Glutamatergic neuron (in vitro differentiated cells): ENCODE results near the gene CES1. TPM values are rescaled to one million over a fixed set of nuclear protein-coding genes. Genes with fewer than 3 reads are reported as not detected.
"Not testable (repeated sequence)": the region's sequence is repeated elsewhere in the genome, so short reads cannot be mapped to it uniquely, and the experiment has no call there.

Source experiments
- DNase-seq: peaks from one replicate; pipeline ENCODE4 v3.0.0; 2022
- H3K27ac Mint-ChIP-seq: one replicate; pipeline ENCODE4 v1.8.0; 2020; ENCODE audit warnings: mild to moderate bottlenecking, mixed read lengths, inconsistent platforms; ENCODE audit not compliant: unreplicated experiment
- H3K27me3 Mint-ChIP-seq: one replicate; pipeline ENCODE4 v1.8.0; 2020; ENCODE audit warnings: mild to moderate bottlenecking, moderate library complexity, mixed read lengths, inconsistent platforms; ENCODE audit not compliant: unreplicated experiment
- H3K36me3 Mint-ChIP-seq: one replicate; pipeline ENCODE4 v1.8.0; 2020; ENCODE audit warnings: mild to moderate bottlenecking, mixed read lengths, inconsistent platforms; ENCODE audit not compliant: unreplicated experiment
- H3K4me1 Mint-ChIP-seq: one replicate; pipeline ENCODE4 v1.8.0; 2020; ENCODE audit warnings: mild to moderate bottlenecking, low read depth, mixed read lengths, inconsistent platforms; ENCODE audit not compliant: unreplicated experiment
- H3K4me3 Mint-ChIP-seq: one replicate; pipeline ENCODE4 v1.8.0; 2020; ENCODE audit warnings: mild to moderate bottlenecking, mixed read lengths, inconsistent platforms; ENCODE audit not compliant: unreplicated experiment
- H3K9me3 Mint-ChIP-seq: one replicate; pipeline ENCODE4 v1.8.0; 2020; ENCODE audit warnings: mild to moderate bottlenecking, moderate library complexity, mixed read lengths, inconsistent platforms; ENCODE audit not compliant: unreplicated experiment
- CTCF ChIP-seq: fragments of 200-600 bp; sonication (generic); IDR thresholded peaks from one replicate; pipeline ENCODE4 v1.5.0; 2021; ENCODE audit not compliant: partially characterized antibody, unreplicated experiment
- total RNA-seq: library from RNA; stranded (reverse); fragmentation: NEBNext Ultra II Directional; extraction: Animal tissue kit (Norgen Biotek cat#: 25700); gene quantifications from one replicate; pipeline ENCODE4 v1.2.1, GENCODE V29; 2021; ENCODE audit not compliant: unreplicated experiment

The CES1 gene
- total RNA-seq, 1 donor from 2014 or later: not detected

GRCh38 chr16:55834049-55834448 is 1.2 kb upstream of the CES1 start:
- Mint-ChIP-seq H3K27me3 (no peaks in the 10 kb centered on the region), H3K4me1 (no peaks in the 10 kb centered on the region), H3K9me3 (no peaks in the 10 kb centered on the region), H3K27ac (no peak overlapping the region), H3K4me3 (no peak overlapping the region), H3K36me3 (peaks cover 5% of the 10 kb centered on the region)
- no peak for DNase-seq
- no peak for TF ChIP-seq CTCF

- Mint-ChIP-seq H3K4me1 (no peaks in the 10 kb centered on the region), H3K9me3 (no peaks in the 10 kb centered on the region), H3K27ac (no peak overlapping the region), H3K27me3 (no peaks in the 10 kb centered on the region), H3K4me3 (no peak overlapping the region), H3K36me3 (peaks cover 5% of the 10 kb centered on the region)
- DNase-seq: no peak
- TF ChIP-seq CTCF: no peak
Measured at GRCh38 chr16:55832425-55832772, 497 bp downstream of the CES1 start.

GRCh38 chr16:55830658-55831294 is 2.1 kb downstream of the CES1 start:
- no peak for TF ChIP-seq CTCF
- DNase-seq: no peak
- Mint-ChIP-seq H3K27ac (no peak overlapping the region), H3K27me3 (peaks cover 2% of the 10 kb centered on the region), H3K36me3 (peaks cover 5% of the 10 kb centered on the region), H3K9me3 (no peaks in the 10 kb centered on the region), H3K4me3 (no peak overlapping the region), H3K4me1 (no peaks in the 10 kb centered on the region)

GRCh38 chr16:55829232-55829631 is 3.7 kb downstream of the CES1 start:
- not testable (repeated sequence) for H3K4me3 Mint-ChIP-seq, DNase-seq, H3K27ac Mint-ChIP-seq, H3K27me3 Mint-ChIP-seq, H3K9me3 Mint-ChIP-seq, H3K4me1 Mint-ChIP-seq, H3K36me3 Mint-ChIP-seq

GRCh38 chr16:55828680-55829079 is 4.2 kb downstream of the CES1 start:
- no peaks in the 10 kb centered on the region for H3K4me1 Mint-ChIP-seq
- no peak for TF ChIP-seq CTCF
- H3K4me3 Mint-ChIP-seq: no peak overlapping the region
- no peak for DNase-seq
- H3K9me3 Mint-ChIP-seq: no peaks in the 10 kb centered on the region
- H3K36me3 Mint-ChIP-seq: peaks cover 5% of the 10 kb centered on the region
- peaks cover 6% of the 10 kb centered on the region for H3K27me3 Mint-ChIP-seq
- H3K27ac Mint-ChIP-seq: no peak overlapping the region
